HEK293T (cell line): ENCODE measurements around the gene NINL.

Experiments
- BHLHE40 ChIP-seq: fragments of 450-650 bp; IDR thresholded peaks from 2 replicates; pipeline ENCODE4 v1.6.1; 2016; ENCODE audit warnings: mild to moderate bottlenecking, moderate library complexity, borderline replicate concordance
- CTBP1 ChIP-seq: fragments of 450-650 bp; IDR thresholded peaks from 2 replicates; pipeline ENCODE4 v1.6.1; 2016; ENCODE audit warnings: borderline replicate concordance
- FOXM1 ChIP-seq: fragments of 450-650 bp; IDR thresholded peaks from 2 replicates; pipeline ENCODE4 v1.6.1; 2017; ENCODE audit warnings: mild to moderate bottlenecking, borderline replicate concordance
- LEF1 ChIP-seq: fragments of 450-650 bp; IDR thresholded peaks from 2 replicates; pipeline ENCODE4 v1.6.1; 2017; ENCODE audit warnings: mild to moderate bottlenecking, borderline replicate concordance
- SP1 ChIP-seq: fragments of 450-650 bp; IDR thresholded peaks from 2 replicates; pipeline ENCODE4 v1.6.1; 2017
- SUZ12 ChIP-seq: fragments of 450-650 bp; IDR thresholded peaks from 2 replicates; pipeline ENCODE4 v1.6.1; 2016; ENCODE audit warnings: mild to moderate bottlenecking

GRCh38 chr20:25460566-25461280, 124.6 kb downstream of the NINL start:
- no peak for TF ChIP-seq FOXM1
- TF ChIP-seq CTBP1 = no peak
- no peak for TF ChIP-seq BHLHE40
- no peak for TF ChIP-seq SP1
- TF ChIP-seq SUZ12 = no peak
- TF ChIP-seq LEF1 = no peak
